Erythroblast (primary cell): ENCODE results near the gene JAM3.

Source experiments
- DNase-seq, 2 experiments: peaks; one replicate each; lab custom pipeline; 2025; lab: John Stamatoyannopoulos, UW
- GATA1 ChIP-seq: IDR thresholded peaks from 2 replicates; pipeline ENCODE4 v1.6.1; 2011; ENCODE audit warnings: low read depth, mild to moderate bottlenecking, control low read depth, low read length, moderate library complexity
- POLR2A ChIP-seq: IDR thresholded peaks from 2 replicates; pipeline ENCODE4 v1.6.1; 2011; ENCODE audit warnings: mild to moderate bottlenecking, low read length

Gene JAM3

GRCh38 chr11:134033696-134034491 is 35.0 kb upstream of the JAM3 start:
- peak in 1 of 2 experiments; percentile 18 for DNase-seq
- TF ChIP-seq GATA1, result no peak

- no peak for DNase-seq
- TF ChIP-seq GATA1 (no peak), POLR2A (no peak)
Observed at GRCh38 chr11:134034496-134035381, 34.1 kb upstream of the JAM3 start.

- no peak for TF ChIP-seq GATA1
- no peak for TF ChIP-seq POLR2A
- DNase-seq, result no peak
Observed at GRCh38 chr11:134036492-134037045, 32.3 kb upstream of the JAM3 start.

- no peak for DNase-seq
- TF ChIP-seq GATA1 (no peak), POLR2A (no peak)
Observed at GRCh38 chr11:134037046-134037908, 31.6 kb upstream of the JAM3 start.

- no peak for TF ChIP-seq POLR2A
- no peak for TF ChIP-seq GATA1
- no peak for DNase-seq
Observed at GRCh38 chr11:134038897-134039470, 29.9 kb upstream of the JAM3 start.

- TF ChIP-seq GATA1 (no peak), POLR2A (no peak)
Observed at GRCh38 chr11:134039726-134040385, 29.0 kb upstream of the JAM3 start.

GRCh38 chr11:134040386-134041302 is 28.2 kb upstream of the JAM3 start:
- TF ChIP-seq POLR2A, result no peak
- no peak for DNase-seq

More at GRCh38 chr11:134039726-134040385, 29.0 kb upstream of the JAM3 start:
- DNase-seq, result no peak

GRCh38 chr11:134041349-134041748 is 27.5 kb upstream of the JAM3 start:
- no peak for DNase-seq
- TF ChIP-seq GATA1, result no peak

- no peak for TF ChIP-seq GATA1
- no peak for TF ChIP-seq POLR2A
- no peak for DNase-seq
Observed at GRCh38 chr11:134041791-134042696, 26.8 kb upstream of the JAM3 start.

GRCh38 chr11:134043821-134044420 is 25.0 kb upstream of the JAM3 start:
- TF ChIP-seq POLR2A (no peak), GATA1 (no peak)
- no peak for DNase-seq
